HepG2 (cell line): Measurements from ENCODE around the gene CFAP54.
"Not testable (repeated sequence)": the region's sequence is repeated elsewhere in the genome, so short reads cannot be mapped to it uniquely, and the experiment has no call there.

ENCODE experiments used
- ELF1 ChIP-seq: sonication (generic); formaldehyde crosslinking; IDR thresholded peaks from 2 replicates; pipeline ENCODE4 v1.4.0; 2020; ENCODE audit warnings: missing genetic modification reagents
- EZH2 ChIP-seq: conservative IDR thresholded peaks from 2 replicates; pipeline ENCODE4 v1.6.1; 2012; ENCODE audit warnings: mild to moderate bottlenecking, low read depth, low read length, moderate library complexity
- JUND ChIP-seq: sonication (generic); formaldehyde crosslinking; IDR thresholded peaks from 2 replicates; pipeline ENCODE4 v1.8.0; 2022; ENCODE audit warnings: mild to moderate bottlenecking, missing genetic modification reagents
- POLR2AphosphoS5 ChIP-seq: IDR thresholded peaks from 2 replicates; pipeline ENCODE4 v1.6.1; 2012; ENCODE audit warnings: low read depth, low read length
- TCF7 ChIP-seq: sonication (generic); IDR thresholded peaks from 2 replicates; pipeline ENCODE4 v1.6.1; 2016; ENCODE audit warnings: antibody characterized with exemption, low read depth
- ZFP36L1 ChIP-seq: sonication (generic); formaldehyde crosslinking; IDR thresholded peaks from 2 replicates; pipeline ENCODE4 v1.8.0; 2022; ENCODE audit warnings: mild to moderate bottlenecking, missing genetic modification reagents, moderate library complexity
- TF ChIP-seq, protein P1 (sequence below): sonication (generic); formaldehyde crosslinking; conservative IDR thresholded peaks from 2 replicates; pipeline ENCODE4 v1.4.0; 2020; ENCODE audit warnings: missing genetic modification reagents
- TF ChIP-seq, protein P2 (sequence below): sonication (generic); formaldehyde crosslinking; IDR thresholded peaks from 2 replicates; pipeline ENCODE4 v1.8.1; 2023; ENCODE audit warnings: missing genetic modification reagents, mild to moderate bottlenecking, borderline replicate concordance

DNA sequence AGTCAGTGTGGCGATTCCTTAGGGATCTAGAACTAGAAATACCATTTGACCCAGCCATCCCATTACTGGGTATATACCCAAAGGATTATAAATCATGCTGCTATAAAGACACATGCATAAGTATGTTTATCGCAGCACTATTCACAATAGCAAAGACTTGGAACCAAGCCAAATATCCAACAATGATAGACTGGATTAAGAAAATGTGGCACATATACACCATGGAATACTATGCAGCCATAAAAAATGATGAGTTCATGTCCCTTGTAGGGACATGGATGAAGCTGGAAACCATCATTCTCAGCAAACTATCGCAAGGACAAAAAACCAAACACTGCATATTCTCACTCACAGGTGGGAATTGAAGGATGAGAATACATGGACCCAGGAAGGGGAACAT, 186.1 kb downstream of the CFAP54 start:
- TF ChIP-seq, protein P1, sequence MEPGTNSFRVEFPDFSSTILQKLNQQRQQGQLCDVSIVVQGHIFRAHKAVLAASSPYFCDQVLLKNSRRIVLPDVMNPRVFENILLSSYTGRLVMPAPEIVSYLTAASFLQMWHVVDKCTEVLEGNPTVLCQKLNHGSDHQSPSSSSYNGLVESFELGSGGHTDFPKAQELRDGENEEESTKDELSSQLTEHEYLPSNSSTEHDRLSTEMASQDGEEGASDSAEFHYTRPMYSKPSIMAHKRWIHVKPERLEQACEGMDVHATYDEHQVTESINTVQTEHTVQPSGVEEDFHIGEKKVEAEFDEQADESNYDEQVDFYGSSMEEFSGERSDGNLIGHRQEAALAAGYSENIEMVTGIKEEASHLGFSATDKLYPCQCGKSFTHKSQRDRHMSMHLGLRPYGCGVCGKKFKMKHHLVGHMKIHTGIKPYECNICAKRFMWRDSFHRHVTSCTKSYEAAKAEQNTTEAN (CRISPR knock-in tag): not testable (repeated sequence)
- not testable (repeated sequence) for TF ChIP-seq EZH2; JUND (CRISPR knock-in tag); ZFP36L1 (CRISPR knock-in tag); ELF1 (CRISPR knock-in tag); TCF7; POLR2AphosphoS5
- TF ChIP-seq, protein P2, sequence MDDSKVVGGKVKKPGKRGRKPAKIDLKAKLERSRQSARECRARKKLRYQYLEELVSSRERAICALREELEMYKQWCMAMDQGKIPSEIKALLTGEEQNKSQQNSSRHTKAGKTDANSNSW (CRISPR knock-in tag): not testable (repeated sequence)
